Measurements from ENCODE around the gene TNFRSF9.
"Not testable (repeated sequence)": the region's sequence is repeated elsewhere in the genome, so short reads cannot be mapped to it uniquely, and the experiment has no call there.

Gene TNFRSF9

DNA sequence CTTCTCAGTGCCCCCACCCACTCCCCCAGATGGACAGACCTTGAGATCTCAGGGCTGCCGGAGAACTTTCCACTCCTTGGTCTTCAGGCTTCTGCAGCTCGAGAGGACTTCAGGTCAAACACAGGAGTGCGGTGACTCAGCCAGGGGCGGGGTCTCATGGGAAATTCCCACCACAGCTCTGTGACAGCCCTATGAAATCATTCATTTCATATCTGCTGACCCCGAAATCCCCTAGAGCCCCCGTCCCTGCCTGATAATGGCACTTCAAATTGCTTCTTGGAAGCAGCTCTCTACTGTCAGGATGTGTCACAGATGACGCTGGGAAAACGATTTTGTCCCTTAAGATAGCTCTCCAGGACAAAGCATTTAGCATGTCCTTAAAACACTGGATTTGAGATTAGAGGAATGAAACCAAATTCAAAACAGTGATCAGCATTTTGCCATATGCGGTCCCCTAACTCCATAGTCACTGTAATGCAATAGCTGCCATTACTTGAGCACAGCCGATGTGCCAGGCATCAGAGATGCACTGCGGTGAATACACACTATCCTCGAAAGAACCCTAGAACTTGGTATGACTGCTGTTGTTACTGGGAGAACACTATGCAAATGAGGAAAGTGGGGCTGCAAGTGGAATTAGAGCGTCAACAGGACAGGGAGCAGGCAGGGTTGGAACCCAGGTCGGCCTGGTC is at the start of gene TNFRSF9:
Gene TNFRSF9, minus strand, starts transcription at position 95 of the 692 bp plus-strand sequence. CDS start 845 bp downstream, outside the sequence.
- peak; percentile 44 to 49 for DNase-seq (ENCODE audit: extremely low read depth in 1 of 2, low read depth in 1 of 2)

DNA sequence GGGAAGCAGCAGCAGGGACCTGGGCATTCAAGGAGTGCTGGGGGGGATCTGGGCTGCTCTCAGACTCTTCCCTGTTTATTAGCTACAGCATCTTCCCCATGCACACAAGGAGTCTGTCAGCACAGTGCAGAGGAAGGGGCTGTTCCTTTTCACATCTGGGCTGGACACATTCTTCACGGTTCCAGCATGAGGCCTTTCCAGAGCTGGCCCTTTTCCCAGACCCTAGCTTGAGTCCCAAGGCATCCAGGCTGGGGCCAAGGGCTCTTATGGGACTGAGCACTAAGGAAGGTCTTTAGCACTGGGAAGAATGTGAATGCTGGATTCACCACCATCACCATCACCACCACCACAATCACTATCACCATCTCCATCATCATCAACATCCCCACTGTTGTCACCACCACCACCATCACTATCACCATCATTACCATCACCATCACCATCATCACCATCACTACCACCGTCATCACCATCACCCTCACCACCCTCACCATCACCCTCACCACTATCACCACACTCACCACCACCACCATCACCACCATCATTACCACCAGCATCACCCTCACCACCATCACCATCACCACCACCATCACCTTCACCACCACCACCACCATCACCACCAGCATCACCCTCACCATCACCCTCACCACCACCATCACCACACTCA is 49.3 kb upstream of the TNFRSF9 start:
- no peak for DNase-seq (ENCODE audit: extremely low read depth in 1 of 2, low read depth in 1 of 2)

DNA sequence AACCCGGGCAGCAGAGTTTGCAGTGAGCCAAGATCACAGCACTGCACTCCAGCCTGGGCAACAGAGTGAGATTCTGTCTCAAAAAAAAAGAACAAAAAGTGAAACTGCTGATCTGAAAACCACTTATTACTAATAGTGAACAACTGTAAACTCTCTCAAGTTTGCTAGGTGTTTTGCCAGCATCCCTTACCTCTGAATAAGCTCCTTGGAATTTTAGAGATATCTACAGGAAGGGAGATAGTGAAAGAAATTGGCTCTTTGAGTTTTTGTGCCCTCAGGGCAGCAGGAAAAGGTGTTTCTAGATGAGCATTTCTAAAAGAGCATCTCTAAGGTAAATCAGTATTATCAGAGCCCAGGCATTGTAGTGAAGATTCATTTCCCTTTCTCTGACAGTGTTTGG is 47.9 kb upstream of the TNFRSF9 start:
- no peak for DNase-seq (ENCODE audit: extremely low read depth in 1 of 2, low read depth in 1 of 2)

DNA sequence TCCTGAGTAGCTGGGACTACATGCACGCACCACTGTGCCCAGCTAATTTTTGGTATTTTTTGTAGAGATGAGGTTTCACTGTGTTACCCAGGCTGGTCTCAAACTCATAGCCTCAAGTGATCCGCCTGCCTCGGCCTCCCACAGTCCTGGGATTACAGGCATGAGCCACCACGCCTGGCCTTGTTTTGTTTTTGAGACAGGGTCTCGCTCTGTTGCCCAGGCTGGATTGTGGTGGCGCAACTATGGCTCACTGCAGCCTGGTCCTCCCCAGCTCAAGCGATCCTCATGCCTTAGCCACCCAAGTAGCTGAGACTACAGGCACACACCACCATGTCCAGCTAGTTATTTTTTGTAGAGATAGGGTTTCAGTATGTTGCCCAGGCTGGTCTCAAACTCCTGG is 46.9 kb upstream of the TNFRSF9 start:
- DNase-seq (ENCODE audit: extremely low read depth in 1 of 2, low read depth in 1 of 2) = no peak

DNA sequence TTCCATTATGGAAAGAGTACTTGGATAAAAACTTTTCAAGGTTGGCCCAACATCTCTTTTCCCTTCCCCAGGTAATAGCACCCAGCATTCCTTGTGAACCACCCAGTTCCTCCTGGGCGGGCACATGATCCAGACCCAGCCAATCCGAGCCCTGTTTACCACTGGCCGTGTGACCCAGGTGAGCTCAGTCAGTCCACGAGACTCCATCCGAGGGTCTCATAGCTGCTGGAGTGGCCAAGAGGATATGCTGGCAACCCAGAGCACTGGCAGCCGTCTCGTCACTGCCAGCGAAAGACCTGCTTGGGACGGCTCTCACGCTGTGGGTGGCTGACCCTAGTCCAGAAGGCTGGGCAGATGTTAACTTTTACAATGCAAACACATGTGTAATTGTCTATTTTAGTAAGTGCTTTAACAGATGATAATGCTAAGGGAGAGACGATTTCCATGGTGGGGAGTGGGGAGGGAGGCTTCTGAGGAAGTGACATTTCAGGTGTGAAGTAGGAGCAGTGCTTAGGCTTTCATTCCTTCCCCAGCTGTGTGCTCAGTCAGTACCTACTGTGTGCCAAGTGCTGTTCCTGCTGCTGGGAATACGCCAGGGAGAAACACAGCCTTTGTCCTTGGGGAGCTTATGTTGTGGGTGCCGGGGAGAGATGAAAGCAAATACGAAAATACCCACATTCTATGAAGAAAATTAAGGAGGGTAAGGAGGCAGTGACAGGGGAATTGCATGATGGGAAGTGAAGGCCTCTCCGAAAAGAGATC is 45.4 kb upstream of the TNFRSF9 start:
- DNase-seq (ENCODE audit: extremely low read depth in 1 of 2, low read depth in 1 of 2) = no peak

DNA sequence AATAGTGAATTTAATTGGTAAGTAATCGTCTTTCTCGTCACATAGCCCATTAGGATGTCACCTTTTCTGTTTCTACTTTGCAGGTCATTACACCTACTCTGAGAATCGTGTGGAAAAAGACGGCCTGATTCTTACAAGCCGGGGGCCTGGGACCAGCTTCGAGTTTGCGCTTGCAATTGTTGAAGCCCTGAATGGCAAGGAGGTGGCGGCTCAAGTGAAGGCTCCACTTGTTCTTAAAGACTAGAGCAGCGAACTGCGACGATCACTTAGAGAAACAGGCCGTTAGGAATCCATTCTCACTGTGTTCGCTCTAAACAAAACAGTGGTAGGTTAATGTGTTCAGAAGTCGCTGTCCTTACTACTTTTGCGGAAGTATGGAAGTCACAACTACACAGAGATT is 44.2 kb upstream of the TNFRSF9 start:
- DNase-seq (ENCODE audit: extremely low read depth in 1 of 2, low read depth in 1 of 2) = no peak

DNA sequence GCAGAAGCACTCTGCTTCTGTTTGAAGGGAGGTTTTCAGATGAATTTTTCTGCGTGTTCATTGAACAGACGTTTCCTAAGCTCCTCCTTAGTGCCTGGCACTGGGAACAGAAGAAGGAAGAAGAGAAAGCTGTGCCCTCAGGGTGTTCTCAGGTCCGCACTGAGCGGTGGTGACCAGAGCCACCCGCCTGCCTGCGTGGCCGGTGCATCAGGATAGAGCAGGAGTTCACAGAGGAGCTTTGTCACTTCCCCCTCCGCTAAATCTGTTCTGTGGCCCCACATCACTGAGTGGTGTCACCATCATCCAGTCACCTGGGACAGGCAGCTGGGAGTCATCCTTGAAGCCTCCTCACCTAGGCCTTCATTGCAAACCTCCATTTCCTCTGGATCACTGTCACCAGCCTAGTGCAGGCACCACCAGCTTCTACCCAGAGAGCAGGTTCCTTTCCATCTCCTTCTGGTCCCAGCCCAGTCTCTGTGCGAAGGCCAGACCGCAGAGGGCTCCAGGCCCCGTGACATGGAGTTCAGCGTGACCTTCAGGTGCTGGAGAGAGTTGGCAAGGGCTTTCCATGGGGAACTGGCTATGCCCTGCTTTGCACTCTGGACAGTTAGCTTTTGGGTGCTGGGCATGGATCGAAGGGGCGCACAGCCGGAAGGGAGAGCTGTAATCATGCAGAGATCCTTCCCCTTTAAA is 42.6 kb upstream of the TNFRSF9 start:
- no peak for DNase-seq (ENCODE audit: extremely low read depth in 1 of 2, low read depth in 1 of 2)

DNA sequence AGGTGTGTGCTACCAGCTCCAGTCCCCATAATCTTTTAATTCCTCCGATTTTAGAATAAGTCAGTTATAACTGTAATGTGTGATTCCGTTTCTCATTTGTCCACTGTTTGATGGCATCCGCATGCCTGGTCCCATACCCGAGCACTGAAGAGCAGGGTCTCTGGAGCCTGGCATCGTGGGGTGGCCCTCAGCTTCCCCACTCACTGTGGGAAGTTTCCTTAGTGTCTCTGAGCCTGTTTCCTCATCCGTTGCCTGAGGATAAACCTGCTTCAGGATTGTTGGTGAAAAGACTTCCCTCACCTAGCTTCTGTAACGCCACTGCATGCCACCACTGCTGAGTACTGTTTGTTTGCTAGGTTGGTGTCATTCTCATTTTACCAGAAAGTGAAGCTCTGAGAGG is 40.3 kb upstream of the TNFRSF9 start:
- no peak for DNase-seq (ENCODE audit: extremely low read depth in 1 of 2, low read depth in 1 of 2)

DNA sequence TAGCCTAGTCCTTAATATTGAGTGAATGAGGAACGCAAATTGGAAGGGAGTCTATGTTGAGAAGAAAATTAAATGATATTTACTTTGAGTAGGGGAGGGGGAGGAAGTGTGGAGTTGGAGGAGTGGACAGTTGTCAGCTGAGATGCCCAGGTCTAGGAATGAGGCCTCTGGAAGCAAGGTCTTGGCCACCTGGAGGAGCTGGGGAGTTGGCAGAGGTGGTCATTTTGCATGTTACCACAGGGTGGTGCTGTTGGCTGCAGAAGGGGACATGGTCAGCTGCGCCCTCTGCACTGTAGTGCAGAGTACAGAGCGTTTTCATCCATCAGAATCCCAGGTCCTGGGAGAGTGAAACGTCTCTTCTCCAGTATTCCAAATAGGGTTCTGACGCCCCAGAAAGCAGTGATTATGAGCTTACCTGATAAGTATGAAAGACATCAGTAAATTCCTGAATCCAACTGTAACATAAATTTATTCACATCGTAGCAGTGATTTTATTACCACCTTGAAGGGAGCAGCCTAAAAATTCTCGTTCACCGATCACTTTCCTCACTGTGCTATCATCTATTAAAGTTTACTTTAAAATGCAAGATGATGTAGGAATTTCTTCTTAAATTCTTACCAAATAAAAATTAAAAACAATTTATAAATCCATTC is 34.7 kb upstream of the TNFRSF9 start:
- DNase-seq (ENCODE audit: extremely low read depth in 1 of 2, low read depth in 1 of 2) = no peak

DNA sequence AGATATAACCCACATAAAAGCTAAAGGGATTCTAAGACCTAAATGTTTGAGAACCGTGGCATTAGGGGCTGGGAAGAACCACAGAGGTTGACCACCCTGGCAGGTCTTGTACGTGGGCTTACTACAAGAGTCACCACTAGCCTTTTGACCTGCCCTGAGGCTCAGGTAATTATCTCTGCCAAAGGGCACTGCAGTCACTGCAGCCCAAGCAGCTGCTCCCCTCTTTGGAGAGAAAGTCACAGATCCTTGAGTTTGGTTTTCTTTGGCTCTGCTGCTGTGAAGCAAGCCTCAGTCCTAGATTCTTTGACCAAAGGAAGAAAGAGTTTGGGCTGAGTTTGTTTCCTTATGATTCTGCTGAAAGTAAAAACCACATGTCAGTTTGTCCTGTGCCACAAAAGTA is 32.4 kb upstream of the TNFRSF9 start:
- no peak for DNase-seq (ENCODE audit: extremely low read depth in 1 of 2, low read depth in 1 of 2)

DNA sequence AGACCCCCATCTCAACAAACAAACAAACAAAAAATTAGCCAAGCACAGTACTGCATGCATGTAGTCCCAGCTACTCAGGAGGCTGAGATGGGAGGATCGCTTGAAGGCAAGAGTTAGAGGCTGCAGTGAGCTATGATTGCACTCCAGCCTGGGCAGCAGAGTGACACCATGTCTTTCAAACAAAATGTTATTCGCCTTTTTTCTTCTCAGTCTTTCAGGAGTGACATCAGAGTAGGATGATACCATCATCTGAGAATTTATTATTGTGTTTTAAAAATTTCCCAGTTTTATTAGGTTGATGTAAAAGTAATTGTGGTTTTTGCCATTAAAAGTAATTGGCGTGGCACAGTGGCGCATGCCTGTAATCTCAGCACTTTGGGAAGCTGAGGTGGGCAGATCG is 31.6 kb upstream of the TNFRSF9 start:
- no peak for DNase-seq (ENCODE audit: extremely low read depth in 1 of 2, low read depth in 1 of 2)

DNA sequence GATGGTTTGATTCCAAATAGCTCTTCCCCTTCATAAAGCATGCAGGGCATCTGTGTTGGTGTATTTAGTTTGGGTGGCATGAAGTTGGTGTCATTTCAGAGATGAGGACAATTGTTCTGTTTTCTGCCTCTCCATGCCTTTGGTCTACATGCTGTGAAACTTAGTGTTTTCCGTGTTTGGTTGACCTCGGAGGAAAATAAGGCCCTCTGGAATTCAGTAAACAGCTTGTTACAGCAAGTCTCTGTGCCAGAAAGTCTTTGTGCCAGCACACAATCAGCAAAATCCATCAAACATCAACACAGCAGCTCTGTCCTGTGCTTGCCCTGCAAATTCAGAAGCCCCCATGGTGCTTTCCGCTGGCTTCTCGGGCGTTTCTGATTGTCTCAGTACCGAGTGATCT is 30.4 kb upstream of the TNFRSF9 start:
- DNase-seq (ENCODE audit: extremely low read depth in 1 of 2, low read depth in 1 of 2) = no peak

DNA sequence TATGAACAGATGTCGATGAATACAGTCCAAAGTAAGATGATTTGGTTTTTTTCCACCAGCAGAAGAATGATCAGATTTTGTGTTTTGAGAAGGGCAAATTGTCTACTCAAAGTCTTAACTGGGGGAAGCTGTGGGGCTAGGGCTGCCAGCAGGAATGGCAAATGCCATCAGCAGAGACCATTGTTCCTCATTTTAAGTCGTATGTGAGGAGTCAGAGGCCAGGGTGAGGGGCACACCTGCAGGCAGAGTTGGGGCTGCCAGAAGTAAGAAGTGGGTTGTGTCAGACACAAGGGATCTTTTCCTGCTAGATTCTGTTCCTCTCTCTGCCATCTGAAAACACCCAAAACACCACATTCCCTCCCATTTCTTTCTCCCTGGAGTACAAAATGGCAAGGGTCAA is 29.6 kb upstream of the TNFRSF9 start:
- no peak for DNase-seq (ENCODE audit: extremely low read depth in 1 of 2, low read depth in 1 of 2)

DNA sequence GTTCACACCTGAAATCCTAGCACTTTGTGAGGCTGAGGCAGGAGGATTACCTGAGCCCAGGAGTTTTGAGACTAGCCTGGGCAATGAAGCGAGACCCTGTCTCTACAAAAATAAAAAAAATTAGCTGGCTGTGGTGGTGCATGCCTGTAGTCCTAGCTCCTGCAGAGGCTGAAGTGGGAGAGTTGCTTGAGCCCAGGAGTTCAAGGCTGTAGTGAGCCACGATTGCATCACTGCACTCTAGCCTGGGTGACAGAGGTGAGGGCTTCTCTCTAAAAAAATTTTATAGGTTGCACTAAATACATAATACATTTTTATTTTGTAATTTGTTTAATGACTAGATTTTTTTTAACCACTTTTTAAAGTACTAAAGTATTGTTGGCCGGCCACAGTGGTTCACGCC is 27.0 kb upstream of the TNFRSF9 start:
- DNase-seq (ENCODE audit: extremely low read depth in 1 of 2, low read depth in 1 of 2) = no peak

DNA sequence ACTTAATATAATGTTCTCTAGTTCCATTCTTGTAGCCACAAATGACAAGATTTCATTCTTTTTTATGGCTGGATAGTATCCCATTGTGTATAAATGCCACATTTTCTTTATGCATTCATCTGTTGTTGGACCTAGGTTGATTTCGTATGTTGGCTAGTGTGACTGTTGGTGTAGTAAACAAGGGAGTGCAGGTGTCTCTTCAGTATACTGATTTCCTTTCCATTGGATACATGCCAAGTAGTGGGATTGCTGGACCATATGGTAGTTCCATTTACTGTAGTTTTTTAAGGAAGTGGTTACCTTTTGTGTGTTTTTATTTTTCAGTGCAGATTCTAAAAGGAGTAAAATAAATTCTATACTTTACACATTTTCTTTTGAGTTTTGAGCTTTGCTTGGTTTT is 26.6 kb upstream of the TNFRSF9 start:
- no peak for DNase-seq (ENCODE audit: extremely low read depth in 1 of 2, low read depth in 1 of 2)

DNA sequence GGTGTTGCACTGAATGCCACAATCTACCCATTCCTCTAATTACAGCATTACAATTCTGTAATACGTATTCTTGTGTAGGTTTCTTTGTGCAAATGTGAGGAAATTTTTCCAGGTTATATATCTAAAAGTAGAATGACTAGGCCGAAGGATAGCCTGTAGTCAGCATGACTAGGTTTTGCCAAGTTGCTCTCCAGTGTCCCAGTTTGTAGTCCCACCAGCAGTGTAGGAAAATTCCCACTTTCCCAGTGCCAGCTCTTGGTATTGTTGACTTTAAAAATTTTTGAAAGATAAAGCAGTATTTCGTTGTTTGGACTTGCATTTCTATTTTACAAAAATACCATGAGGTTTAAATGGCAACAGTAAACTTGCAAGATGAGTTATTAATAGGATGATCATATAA is 23.8 kb upstream of the TNFRSF9 start:
- DNase-seq (ENCODE audit: extremely low read depth in 1 of 2, low read depth in 1 of 2) = no peak

DNA sequence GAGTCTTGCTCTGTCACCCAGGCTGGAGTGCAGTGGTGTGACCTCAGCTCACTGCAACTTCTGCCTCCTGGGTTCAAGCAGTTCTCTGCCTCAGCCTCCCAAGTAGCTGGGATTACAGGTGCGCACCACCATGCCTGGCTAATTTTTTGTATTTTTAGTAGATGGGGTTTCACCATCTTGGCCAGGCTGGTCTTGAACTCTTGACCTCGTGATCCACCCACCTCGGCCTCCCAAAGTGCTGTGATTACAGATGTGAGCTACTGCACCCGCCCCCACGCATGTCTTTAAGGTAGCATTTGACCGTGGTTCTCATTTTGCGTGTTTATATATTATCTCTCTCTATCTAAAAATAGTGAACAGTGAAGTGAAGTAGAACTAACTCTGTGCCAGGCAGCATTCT is 23.2 kb upstream of the TNFRSF9 start:
- DNase-seq (ENCODE audit: extremely low read depth in 1 of 2, low read depth in 1 of 2) = not testable (repeated sequence)

DNA sequence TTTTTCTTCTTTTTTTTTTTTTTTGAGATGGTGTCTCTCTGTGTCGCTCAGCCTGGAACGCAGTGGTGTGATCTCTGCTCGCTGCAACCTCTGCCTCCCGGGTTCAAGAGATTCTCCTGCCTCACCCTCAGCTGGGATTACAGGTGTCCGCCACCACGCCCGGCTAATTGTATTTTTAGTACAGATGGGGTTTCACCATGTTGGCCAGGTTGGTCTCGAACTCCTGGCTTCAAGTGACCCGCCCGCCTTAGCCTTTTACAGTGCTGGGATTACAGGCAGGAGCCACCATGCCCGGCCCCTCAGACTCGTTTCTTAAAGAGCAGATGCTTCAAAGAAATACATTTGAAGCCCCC is 22.7 kb upstream of the TNFRSF9 start:
- not testable (repeated sequence) for DNase-seq (ENCODE audit: extremely low read depth in 1 of 2, low read depth in 1 of 2)

DNA sequence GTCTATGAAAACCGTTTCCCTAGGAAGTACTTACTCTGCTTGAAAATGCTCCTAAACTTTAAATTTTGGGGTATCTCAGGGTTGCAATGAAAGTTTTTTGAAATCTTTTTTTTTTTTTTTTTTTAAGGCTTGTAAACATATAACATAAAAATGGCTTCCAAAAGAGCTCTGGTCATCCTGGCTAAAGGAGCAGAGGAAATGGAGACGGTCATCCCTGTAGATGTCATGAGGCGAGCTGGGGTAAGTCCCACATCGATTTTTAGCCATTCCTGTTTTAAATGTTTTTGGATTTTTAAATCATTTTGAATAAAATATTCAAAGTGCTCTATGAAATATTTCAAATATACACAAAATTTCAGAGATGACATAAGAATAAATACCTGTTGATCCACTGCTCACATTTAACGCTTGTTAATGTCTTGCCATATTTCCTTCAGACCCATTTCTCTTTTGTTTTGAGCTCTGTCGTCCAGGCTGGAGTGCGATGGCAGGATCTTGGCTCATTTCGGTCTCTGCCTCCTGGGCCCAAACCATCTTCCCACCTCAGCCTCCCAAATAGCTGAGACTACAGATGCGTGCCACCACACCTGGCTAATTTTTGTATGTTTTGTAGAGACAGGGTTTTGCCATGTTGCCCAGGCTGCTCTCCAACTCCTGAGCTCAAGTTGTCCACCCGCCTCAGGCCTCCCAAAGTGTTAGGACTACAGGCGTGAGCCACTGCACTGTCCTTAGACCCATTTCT is 22.2 kb upstream of the TNFRSF9 start:
- no peak for DNase-seq (ENCODE audit: extremely low read depth in 1 of 2, low read depth in 1 of 2)

DNA sequence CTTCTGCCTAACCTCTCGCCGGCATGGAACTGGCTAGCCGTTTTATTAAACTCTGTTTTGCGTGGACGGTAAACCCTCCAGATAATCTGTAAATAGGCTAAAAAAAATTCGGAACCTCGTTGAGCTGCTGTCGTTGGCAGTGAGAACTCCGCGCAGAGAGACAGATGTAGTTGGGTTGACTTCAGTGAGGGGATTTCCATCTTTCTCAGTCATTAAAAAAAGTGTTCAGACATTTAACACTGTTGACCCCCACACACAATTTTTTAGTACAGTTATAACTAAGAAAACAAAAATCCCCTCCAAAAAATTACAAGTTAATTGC is 21.3 kb upstream of the TNFRSF9 start:
- DNase-seq (ENCODE audit: extremely low read depth in 1 of 2, low read depth in 1 of 2) = no peak

All from activated CD8-positive, alpha-beta memory T cell treated with anti-CD3 and anti-CD28 coated beads for 1 hour (primary cell).